Fibroblast of villous mesenchyme (primary cell): ENCODE results near the gene WDFY1. TPM values are rescaled to one million over a fixed set of nuclear protein-coding genes. Genes with fewer than 3 reads are reported as not detected.
A peak's percentile ranks its signal among the peaks of the same experiment; 100 is the strongest.
"Not testable (repeated sequence)": the region's sequence is repeated elsewhere in the genome, so short reads cannot be mapped to it uniquely, and the experiment has no call there.

ENCODE experiments used
- DNase-seq: peaks from one replicate; pipeline ENCODE4 v3.0.0-alpha.2; 2010; ENCODE audit warnings: low read depth
- H3K4me3 ChIP-seq: 2 replicates; pipeline ENCODE4 v1.5.1; 2011; ENCODE audit warnings: low read depth, mild to moderate bottlenecking, low read length
- CTCF ChIP-seq: IDR thresholded peaks from 2 replicates; pipeline ENCODE4 v1.5.1; 2012; ENCODE audit warnings: low read depth, mild to moderate bottlenecking, low read length; ENCODE audit not compliant: insufficient read depth
- total RNA-seq: library from RNA; depleted of rRNA; stranded (reverse); fragments of >200 nt; gene quantifications from 2 replicates; pipeline ENCODE4 v1.2.3, GENCODE V29; 2012

WDFY1 gene
- total RNA-seq, 1 donor = 152 TPM

DNA sequence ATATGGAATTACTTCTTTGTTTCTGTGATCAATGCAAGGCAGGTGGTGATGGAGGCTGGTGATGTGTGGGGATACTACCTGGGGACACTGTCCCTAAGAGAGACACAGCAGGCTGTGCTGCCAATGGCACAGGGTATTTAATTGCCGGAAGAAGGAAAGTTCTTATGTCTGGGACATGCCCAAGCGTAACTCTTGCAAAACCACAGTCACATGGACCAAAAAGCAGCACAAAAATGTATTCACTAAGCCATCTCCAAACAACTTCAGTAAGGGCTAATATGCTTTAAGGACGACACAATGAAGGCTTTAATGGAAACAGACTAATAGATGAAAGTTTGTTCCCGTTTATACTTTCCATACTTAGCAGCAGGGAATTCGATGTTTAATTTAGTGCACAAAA, 58.0 kb downstream of the WDFY1 start:
- DNase-seq = peak; percentile 79
- H3K4me3 ChIP-seq = no peak overlapping the region
- TF ChIP-seq CTCF = no peak

- TF ChIP-seq CTCF = no peak
- H3K4me3 ChIP-seq = no peak overlapping the region
- no peak for DNase-seq
Measured at GRCh38 chr2:223886726-223887125, 58.4 kb downstream of the WDFY1 start.

- H3K4me3 ChIP-seq = no peak overlapping the region
- TF ChIP-seq CTCF = no peak
- DNase-seq = peak; percentile 18
Measured at GRCh38 chr2:223884399-223884798, 60.7 kb downstream of the WDFY1 start.

DNA sequence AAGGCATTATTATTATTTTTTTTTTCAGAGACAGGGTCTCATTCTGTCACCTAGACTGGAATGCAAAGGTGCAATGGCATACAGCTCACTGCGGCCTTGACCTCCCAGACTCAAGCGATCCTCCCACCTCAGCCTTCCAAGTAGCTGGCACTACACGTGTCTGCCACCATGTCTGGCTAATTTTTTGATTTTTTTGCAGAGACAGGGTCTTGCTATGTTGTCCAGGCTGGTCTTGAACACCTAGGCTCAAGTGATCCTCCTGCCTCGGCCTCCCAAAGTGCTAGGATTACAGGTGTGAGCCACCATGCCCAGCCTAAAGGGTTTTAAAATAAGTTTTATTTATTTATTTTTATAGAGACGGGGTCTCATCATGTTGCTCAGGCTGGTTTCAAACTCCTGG, 62.4 kb downstream of the WDFY1 start:
- no peak for TF ChIP-seq CTCF
- no peak overlapping the region for H3K4me3 ChIP-seq
- DNase-seq = no peak

DNA sequence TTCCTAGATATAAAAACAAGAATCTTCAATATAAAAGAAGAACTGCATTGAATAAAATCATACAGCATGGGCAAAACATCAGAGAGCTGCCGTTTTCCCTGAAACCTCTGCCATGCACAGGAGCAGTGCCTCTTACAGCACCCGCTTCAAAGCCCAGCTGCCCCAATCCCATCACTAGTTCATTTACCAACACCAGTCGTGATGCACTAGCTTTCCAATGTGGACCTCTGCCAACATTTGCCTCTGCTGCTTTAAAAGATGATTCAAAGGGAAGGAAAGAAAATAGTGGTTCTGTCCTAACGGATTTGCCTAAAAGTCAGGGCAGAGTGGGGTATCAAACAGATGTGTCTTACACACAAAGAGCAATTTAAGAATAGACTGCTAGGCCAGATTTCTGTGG, 64.3 kb downstream of the WDFY1 start:
- H3K4me3 ChIP-seq = no peak overlapping the region
- TF ChIP-seq CTCF = no peak
- DNase-seq = no peak

- H3K4me3 ChIP-seq = no peak overlapping the region
- no peak for TF ChIP-seq CTCF
- no peak for DNase-seq
Measured at GRCh38 chr2:223877721-223878410, 67.3 kb downstream of the WDFY1 start.

DNA sequence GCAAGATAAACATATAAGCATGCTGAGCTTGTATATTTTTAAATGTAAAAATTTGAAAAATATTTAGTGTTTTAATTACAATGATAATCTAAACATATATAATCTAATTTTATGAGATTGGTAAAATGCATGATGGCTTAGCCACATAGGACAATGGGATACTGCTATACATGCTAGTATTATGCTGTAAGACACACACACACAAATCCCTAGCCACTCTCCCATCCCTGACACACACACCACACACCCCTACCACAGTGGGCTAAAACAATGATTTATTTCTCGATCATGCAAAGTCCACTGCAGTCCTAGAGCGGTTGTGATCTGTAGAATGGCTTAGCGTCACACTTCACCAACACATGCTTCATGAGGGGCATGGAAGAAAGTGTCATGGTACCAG, 71.5 kb downstream of the WDFY1 start:
- TF ChIP-seq CTCF = no peak
- H3K4me3 ChIP-seq = no peak overlapping the region
- DNase-seq = no peak

DNA sequence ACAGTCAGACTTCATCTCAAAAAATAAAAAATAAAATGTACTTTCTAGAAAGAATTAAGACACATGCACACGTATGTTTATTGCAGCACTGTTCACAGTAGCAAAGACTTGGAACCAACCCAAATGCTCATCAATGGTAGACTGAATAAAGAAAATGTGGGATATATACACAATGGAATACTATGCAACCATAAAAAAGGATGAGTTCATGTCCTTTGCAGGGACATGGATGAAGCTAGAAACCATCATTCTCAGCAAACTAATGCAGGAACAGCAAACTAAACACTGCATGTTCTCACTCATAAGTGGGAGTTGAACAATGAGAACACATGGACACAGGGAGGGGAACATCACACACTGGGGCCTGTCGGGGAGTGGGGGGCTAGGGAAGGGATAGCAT, 72.4 kb downstream of the WDFY1 start:
- H3K4me3 ChIP-seq = not testable (repeated sequence)

GRCh38 chr2:223871661-223872060, 73.5 kb downstream of the WDFY1 start:
- H3K4me3 ChIP-seq, DNase-seq: not testable (repeated sequence)

More for the DNA sequence above, 72.4 kb downstream of the WDFY1 start:
- not testable (repeated sequence) for DNase-seq
